ENCODE data around the gene PELI2.

PELI2 gene

DNA sequence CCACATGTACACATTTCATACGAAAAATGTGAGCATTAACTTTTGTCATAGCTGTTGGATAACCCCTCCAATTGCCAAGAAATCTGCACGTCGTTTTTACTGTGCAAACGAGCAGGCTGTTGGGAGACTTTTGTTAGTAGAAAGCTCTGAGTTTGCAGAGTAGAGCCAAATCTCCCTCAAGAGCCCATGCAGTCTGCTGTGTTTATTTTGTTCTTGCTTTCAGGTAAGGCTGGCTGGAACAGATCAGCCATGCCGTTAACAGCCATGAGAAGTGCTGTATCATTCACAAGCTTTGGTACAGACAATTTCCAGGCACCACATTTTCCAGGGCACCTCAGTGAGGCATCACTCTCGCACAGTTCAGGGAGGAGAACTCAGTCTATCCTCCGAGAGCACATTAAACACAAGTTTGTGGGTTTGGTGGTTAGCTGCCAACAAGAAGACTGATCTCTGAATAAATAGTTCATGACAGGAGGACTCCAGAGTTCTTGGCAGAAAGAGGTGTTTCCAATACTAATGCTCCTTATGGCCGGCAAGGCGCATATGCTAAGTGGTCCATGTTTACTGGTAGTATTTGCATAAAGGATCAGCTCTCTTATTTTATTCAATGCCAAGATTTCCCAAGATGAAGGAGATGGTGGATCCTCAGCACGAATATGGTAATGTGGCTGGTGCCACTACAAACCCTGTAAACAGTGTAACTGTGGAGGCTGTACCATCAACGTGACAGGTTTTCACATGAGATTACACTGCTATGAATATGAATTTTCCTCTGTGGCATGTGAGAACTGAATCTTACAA is 30.3 kb upstream of the PELI2 start:
- peak; percentile 29 for DNase-seq (ENCODE audit: low read depth)
- TF ChIP-seq, protein P1, sequence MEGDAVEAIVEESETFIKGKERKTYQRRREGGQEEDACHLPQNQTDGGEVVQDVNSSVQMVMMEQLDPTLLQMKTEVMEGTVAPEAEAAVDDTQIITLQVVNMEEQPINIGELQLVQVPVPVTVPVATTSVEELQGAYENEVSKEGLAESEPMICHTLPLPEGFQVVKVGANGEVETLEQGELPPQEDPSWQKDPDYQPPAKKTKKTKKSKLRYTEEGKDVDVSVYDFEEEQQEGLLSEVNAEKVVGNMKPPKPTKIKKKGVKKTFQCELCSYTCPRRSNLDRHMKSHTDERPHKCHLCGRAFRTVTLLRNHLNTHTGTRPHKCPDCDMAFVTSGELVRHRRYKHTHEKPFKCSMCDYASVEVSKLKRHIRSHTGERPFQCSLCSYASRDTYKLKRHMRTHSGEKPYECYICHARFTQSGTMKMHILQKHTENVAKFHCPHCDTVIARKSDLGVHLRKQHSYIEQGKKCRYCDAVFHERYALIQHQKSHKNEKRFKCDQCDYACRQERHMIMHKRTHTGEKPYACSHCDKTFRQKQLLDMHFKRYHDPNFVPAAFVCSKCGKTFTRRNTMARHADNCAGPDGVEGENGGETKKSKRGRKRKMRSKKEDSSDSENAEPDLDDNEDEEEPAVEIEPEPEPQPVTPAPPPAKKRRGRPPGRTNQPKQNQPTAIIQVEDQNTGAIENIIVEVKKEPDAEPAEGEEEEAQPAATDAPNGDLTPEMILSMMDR (IDR thresholded peaks at IDR 0.05; ENCODE audit: low read depth, low read length, missing control alignments) = no peak
- in situ Hi-C loops (cut with HindIII; ENCODE audit: low sequenced_read_pairs) = no loop called here
- H3K4me3 ChIP-seq (ENCODE audit: low read depth, low read length) = no peak overlapping the region

DNA sequence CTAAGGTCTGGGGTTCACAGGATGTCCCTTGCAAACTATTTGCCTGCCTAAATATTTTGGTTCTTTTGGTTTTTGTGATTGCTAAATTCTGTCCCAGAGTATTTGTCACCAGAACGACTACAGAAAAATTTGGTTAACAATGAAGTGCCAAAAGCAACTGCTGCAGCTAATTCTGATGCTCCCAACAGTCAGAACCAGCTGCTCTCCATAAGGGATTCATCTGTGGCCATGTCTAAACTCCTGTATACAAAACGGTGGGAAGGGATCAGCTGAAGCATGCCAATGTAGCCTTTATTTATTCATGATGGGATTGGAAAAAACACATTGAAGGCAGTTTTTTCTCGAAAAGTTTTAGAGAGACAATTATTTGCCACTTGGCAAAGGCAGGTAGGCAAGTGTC is 29.3 kb upstream of the PELI2 start:
- no peak for DNase-seq (ENCODE audit: low read depth)
- in situ Hi-C loops (cut with HindIII; ENCODE audit: low sequenced_read_pairs) = no loop called here
- no peak overlapping the region for H3K4me3 ChIP-seq (ENCODE audit: low read depth, low read length)
- TF ChIP-seq, protein P1 (IDR thresholded peaks at IDR 0.05; ENCODE audit: low read depth, low read length, missing control alignments) = no peak

- TF ChIP-seq, protein P1 (IDR thresholded peaks at IDR 0.05; ENCODE audit: low read depth, low read length, missing control alignments) = no peak
- no peak for DNase-seq (ENCODE audit: low read depth)
- in situ Hi-C loops (cut with HindIII; ENCODE audit: low sequenced_read_pairs) = no loop called here
- H3K4me3 ChIP-seq (ENCODE audit: low read depth, low read length) = no peak overlapping the region
Observed at GRCh38 chr14:56092763-56093162, 25.4 kb upstream of the PELI2 start.

- TF ChIP-seq, protein P1 (IDR thresholded peaks at IDR 0.05; ENCODE audit: low read depth, low read length, missing control alignments) = no peak
- in situ Hi-C loops (cut with HindIII; ENCODE audit: low sequenced_read_pairs) = no loop called here
- no peak overlapping the region for H3K4me3 ChIP-seq (ENCODE audit: low read depth, low read length)
- DNase-seq (ENCODE audit: low read depth) = no peak
Observed at GRCh38 chr14:56094076-56094475, 24.1 kb upstream of the PELI2 start.

DNA sequence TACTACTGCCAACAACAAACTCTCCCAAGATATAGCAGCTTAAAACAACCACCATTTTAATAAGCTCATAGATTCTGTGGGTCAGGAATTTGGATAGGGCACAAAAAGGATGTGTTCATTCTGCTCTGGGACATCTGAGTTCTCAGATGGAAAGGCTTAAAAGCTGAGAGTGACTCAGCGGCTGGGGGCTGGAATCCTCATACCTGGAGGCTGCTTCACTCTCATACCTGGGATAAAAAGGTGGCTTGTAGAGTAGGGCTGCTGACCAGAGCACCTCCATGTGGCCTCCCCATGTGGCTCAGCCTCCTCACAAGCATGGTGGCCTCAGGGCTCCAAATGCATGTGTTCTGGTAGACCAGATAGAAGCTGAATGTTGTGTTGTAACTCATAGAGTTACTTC is 20.2 kb upstream of the PELI2 start:
- no peak overlapping the region for H3K4me3 ChIP-seq (ENCODE audit: low read depth, low read length)
- in situ Hi-C loops (cut with HindIII; ENCODE audit: low sequenced_read_pairs) = no loop called here
- TF ChIP-seq, protein P1 (IDR thresholded peaks at IDR 0.05; ENCODE audit: low read depth, low read length, missing control alignments) = no peak
- DNase-seq (ENCODE audit: low read depth) = no peak

- no peak overlapping the region for H3K4me3 ChIP-seq (ENCODE audit: low read depth, low read length)
- TF ChIP-seq, protein P1 (IDR thresholded peaks at IDR 0.05; ENCODE audit: low read depth, low read length, missing control alignments) = no peak
- in situ Hi-C loops (cut with HindIII; ENCODE audit: low sequenced_read_pairs) = no loop called here
- no peak for DNase-seq (ENCODE audit: low read depth)
Observed at GRCh38 chr14:56099081-56099797, 19.0 kb upstream of the PELI2 start.
